Peyer's patch (tissue), 4 donors: ENCODE results near the gene SCN1A. TPM values are rescaled to one million over a fixed set of nuclear protein-coding genes. Genes with fewer than 3 reads are reported as not detected.

Source experiments
- DNase-seq, 3 donors: peaks; one replicate each; pipeline ENCODE4 v3.0.0-alpha.2; 2017 to 2019
- H3K27ac ChIP-seq, 4 donors: fragments of 200-600 bp; sonication (generic); one replicate each; pipeline ENCODE4 v1.5.1; 2016 to 2019
- H3K27me3 ChIP-seq, 2 donors: fragments of 200-600 bp; sonication (generic); one replicate each; pipeline ENCODE4 v1.5.1; 2019
- H3K36me3 ChIP-seq, 3 donors: fragments of 200-600 bp; sonication (generic); one replicate each; pipeline ENCODE4 v1.5.1; 2016 to 2019
- H3K4me1 ChIP-seq, 4 donors: fragments of 200-600 bp; sonication (generic); one replicate each; pipeline ENCODE4 v1.5.1; 2016 to 2019
- H3K4me3 ChIP-seq, 4 donors: fragments of 200-600 bp; sonication (generic); 1 replicate in 3 of 4; 2 replicates in 1 of 4; pipeline ENCODE4 v1.5.1; 2016 to 2019; ENCODE audit warnings: mild to moderate bottlenecking in 1 of 4
- H3K9me3 ChIP-seq, 4 donors: fragments of 200-600 bp; sonication (generic); one replicate each; pipeline ENCODE4 v1.5.1; 2016 to 2019; ENCODE audit warnings: mild to moderate bottlenecking in 1 of 4
- CTCF ChIP-seq, 6 experiments: fragments of 450-650 bp in 4 of 6; fragments of 200-600 bp in 2 of 6; sonication (generic) in 1 of 6; IDR thresholded peaks; one replicate each; pipeline ENCODE4 v1.5.1; 2017 to 2019; ENCODE audit warnings: antibody characterized with exemption in 6 of 6, mild to moderate bottlenecking in 3 of 6, moderate library complexity in 1 of 6
- POLR2A ChIP-seq, 2 donors: fragments of 450-650 bp; IDR thresholded peaks; one replicate each; pipeline ENCODE4 v1.5.1; 2017; ENCODE audit warnings: antibody characterized with exemption in 2 of 2, mild to moderate bottlenecking in 2 of 2, moderate library complexity in 2 of 2
- total RNA-seq, 4 donors: library from RNA; depleted of rRNA; stranded (reverse); fragments of >200 nt; gene quantifications; one replicate each; pipeline ENCODE4 v1.1.0, GENCODE V29; 2016

SCN1A gene
- total RNA-seq, 4 donors from 2014 or later = not detected

GRCh38 chr2:166074430-166074829 is 53.4 kb downstream of the SCN1A start:
- H3K4me3 ChIP-seq = no peak overlapping the region
- H3K4me1 ChIP-seq = no peaks in the 10 kb centered on the region
- H3K27me3 ChIP-seq = no peaks in the 10 kb centered on the region
- no peaks in the 10 kb centered on the region for H3K36me3 ChIP-seq
- no peak overlapping the region for H3K27ac ChIP-seq
- no peak for DNase-seq
- TF ChIP-seq CTCF (IDR thresholded peaks at IDR 0.05) = no peak
- no peaks in the 10 kb centered on the region for H3K9me3 ChIP-seq

- TF ChIP-seq CTCF (IDR thresholded peaks at IDR 0.05) (no peak), POLR2A (IDR thresholded peaks at IDR 0.05) (no peak)
- Histone ChIP-seq H3K27me3 (no peaks in the 10 kb centered on the region), H3K4me3 (no peak overlapping the region), H3K4me1 (no peaks in the 10 kb centered on the region), H3K27ac (no peak overlapping the region), H3K36me3 (no peaks in the 10 kb centered on the region), H3K9me3 (no peaks in the 10 kb centered on the region)
- DNase-seq = no peak
These were observed 53.8 kb downstream of the SCN1A start for GRCh38 chr2:166074011-166074410.

- no peak overlapping the region for H3K4me3 ChIP-seq
- no peak overlapping the region for H3K27ac ChIP-seq
- TF ChIP-seq POLR2A (IDR thresholded peaks at IDR 0.05) (no peak), CTCF (IDR thresholded peaks at IDR 0.05) (no peak)
- no peak for DNase-seq
- no peaks in the 10 kb centered on the region for H3K4me1 ChIP-seq
- no peaks in the 10 kb centered on the region for H3K27me3 ChIP-seq
- no peaks in the 10 kb centered on the region for H3K36me3 ChIP-seq
- no peaks in the 10 kb centered on the region for H3K9me3 ChIP-seq
These were observed 57.6 kb downstream of the SCN1A start for GRCh38 chr2:166070231-166070630.

GRCh38 chr2:166068981-166069380 is 58.8 kb downstream of the SCN1A start:
- Histone ChIP-seq H3K27ac (no peak overlapping the region), H3K4me1 (no peaks in the 10 kb centered on the region), H3K36me3 (no peaks in the 10 kb centered on the region), H3K9me3 (no peaks in the 10 kb centered on the region), H3K27me3 (no peaks in the 10 kb centered on the region), H3K4me3 (no peak overlapping the region)
- TF ChIP-seq POLR2A (IDR thresholded peaks at IDR 0.05) = no peak
- TF ChIP-seq CTCF (IDR thresholded peaks at IDR 0.05) = no peak
- no peak for DNase-seq

GRCh38 chr2:166067229-166067628 is 60.6 kb downstream of the SCN1A start:
- Histone ChIP-seq H3K27me3 (no peaks in the 10 kb centered on the region), H3K4me1 (no peaks in the 10 kb centered on the region), H3K9me3 (no peaks in the 10 kb centered on the region), H3K36me3 (no peaks in the 10 kb centered on the region), H3K27ac (no peak overlapping the region), H3K4me3 (no peak overlapping the region)
- no peak for DNase-seq
- TF ChIP-seq CTCF (IDR thresholded peaks at IDR 0.05) (no peak), POLR2A (IDR thresholded peaks at IDR 0.05) (no peak)

- no peak overlapping the region for H3K4me3 ChIP-seq
- H3K27ac ChIP-seq = no peak overlapping the region
- H3K36me3 ChIP-seq = no peaks in the 10 kb centered on the region
- no peaks in the 10 kb centered on the region for H3K4me1 ChIP-seq
- no peaks in the 10 kb centered on the region for H3K27me3 ChIP-seq
- DNase-seq = no peak
- H3K9me3 ChIP-seq = no peaks in the 10 kb centered on the region
- no peak for TF ChIP-seq CTCF (IDR thresholded peaks at IDR 0.05)
- TF ChIP-seq POLR2A (IDR thresholded peaks at IDR 0.05) = no peak
These were observed 67.6 kb downstream of the SCN1A start for GRCh38 chr2:166060191-166060590.
